Measurements from ENCODE around the gene SLC9B1.
A peak's percentile ranks its signal among the peaks of the same experiment; 100 is the strongest.

SLC9B1 gene

DNA sequence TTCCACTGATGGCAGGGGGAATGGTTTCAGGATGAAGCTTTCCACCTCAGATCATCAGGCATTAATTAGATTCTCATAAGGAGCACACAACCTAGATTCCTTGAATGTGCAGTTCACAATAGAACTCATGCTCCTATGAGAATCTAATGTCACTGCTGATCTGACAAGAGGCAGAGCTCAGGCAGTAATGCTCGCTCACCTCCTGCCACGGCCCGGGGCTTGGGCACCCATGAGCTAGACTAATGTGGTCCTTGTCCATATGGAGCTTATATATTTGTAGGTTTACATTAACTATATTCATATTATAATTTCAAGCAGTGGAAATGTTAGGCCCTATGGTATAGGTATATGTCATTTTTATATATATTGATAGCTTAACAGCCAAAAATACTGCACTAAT, 32.6 kb upstream of the SLC9B1 start:
- no peaks in the 10 kb centered on the region; the same call in 1 of the 2 replicates for H3K4me1 ChIP-seq
- peaks cover 20% of the 10 kb centered on the region; the same call in 1 of the 2 replicates for H3K36me3 ChIP-seq
- no peaks in the 10 kb centered on the region for H3K9me3 ChIP-seq
- no peaks in the 10 kb centered on the region for H3K27me3 ChIP-seq
- H3K4me3 ChIP-seq (ENCODE audit: low read depth, low read length), result no peak overlapping the region
- TF ChIP-seq, protein P1, sequence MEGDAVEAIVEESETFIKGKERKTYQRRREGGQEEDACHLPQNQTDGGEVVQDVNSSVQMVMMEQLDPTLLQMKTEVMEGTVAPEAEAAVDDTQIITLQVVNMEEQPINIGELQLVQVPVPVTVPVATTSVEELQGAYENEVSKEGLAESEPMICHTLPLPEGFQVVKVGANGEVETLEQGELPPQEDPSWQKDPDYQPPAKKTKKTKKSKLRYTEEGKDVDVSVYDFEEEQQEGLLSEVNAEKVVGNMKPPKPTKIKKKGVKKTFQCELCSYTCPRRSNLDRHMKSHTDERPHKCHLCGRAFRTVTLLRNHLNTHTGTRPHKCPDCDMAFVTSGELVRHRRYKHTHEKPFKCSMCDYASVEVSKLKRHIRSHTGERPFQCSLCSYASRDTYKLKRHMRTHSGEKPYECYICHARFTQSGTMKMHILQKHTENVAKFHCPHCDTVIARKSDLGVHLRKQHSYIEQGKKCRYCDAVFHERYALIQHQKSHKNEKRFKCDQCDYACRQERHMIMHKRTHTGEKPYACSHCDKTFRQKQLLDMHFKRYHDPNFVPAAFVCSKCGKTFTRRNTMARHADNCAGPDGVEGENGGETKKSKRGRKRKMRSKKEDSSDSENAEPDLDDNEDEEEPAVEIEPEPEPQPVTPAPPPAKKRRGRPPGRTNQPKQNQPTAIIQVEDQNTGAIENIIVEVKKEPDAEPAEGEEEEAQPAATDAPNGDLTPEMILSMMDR (IDR thresholded peaks at IDR 0.05; ENCODE audit: low read depth, low read length), result no peak
- no peak for DNase-seq

DNA sequence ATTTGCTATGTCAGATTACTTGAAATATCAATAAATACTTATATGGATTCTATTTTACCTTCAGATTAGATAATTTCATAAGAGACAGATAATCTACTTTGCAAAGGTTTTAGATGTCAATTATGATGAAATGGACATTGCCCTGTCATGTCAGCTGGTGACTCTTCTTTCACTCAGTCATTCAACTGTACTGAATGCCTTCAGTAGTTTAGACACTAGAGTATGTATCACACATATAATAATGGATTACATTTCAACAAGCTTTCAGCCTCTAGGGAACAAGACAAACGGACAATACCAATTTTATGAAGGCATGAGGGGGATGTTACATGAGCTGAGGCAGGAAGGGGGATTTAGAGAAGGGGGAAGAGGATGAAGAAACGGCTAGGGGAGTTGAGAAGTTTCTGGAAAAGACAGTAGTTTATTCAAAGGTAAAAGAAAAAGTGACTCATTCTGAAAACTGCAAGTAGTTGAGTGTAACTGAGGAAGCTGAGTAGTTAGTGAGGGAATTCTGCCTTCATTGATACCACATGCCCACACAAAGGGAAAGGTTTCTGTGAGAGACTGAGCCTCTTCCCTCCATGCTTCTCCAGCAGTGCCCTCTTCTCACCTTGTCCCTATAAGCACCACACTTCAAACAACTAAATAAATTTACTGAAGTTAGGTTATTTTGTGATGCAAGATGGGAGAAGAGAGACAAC, 31.4 kb upstream of the SLC9B1 start:
- no peaks in the 10 kb centered on the region; the same call in 1 of the 2 replicates for H3K4me1 ChIP-seq
- H3K27me3 ChIP-seq, result no peaks in the 10 kb centered on the region
- no peak for DNase-seq
- TF ChIP-seq, protein P1 (IDR thresholded peaks at IDR 0.05; ENCODE audit: low read depth, low read length), result no peak
- no peaks in the 10 kb centered on the region for H3K9me3 ChIP-seq
- H3K36me3 ChIP-seq, result peaks cover 14% of the 10 kb centered on the region; the same call in 1 of the 2 replicates
- no peak overlapping the region for H3K4me3 ChIP-seq (ENCODE audit: low read depth, low read length)

DNA sequence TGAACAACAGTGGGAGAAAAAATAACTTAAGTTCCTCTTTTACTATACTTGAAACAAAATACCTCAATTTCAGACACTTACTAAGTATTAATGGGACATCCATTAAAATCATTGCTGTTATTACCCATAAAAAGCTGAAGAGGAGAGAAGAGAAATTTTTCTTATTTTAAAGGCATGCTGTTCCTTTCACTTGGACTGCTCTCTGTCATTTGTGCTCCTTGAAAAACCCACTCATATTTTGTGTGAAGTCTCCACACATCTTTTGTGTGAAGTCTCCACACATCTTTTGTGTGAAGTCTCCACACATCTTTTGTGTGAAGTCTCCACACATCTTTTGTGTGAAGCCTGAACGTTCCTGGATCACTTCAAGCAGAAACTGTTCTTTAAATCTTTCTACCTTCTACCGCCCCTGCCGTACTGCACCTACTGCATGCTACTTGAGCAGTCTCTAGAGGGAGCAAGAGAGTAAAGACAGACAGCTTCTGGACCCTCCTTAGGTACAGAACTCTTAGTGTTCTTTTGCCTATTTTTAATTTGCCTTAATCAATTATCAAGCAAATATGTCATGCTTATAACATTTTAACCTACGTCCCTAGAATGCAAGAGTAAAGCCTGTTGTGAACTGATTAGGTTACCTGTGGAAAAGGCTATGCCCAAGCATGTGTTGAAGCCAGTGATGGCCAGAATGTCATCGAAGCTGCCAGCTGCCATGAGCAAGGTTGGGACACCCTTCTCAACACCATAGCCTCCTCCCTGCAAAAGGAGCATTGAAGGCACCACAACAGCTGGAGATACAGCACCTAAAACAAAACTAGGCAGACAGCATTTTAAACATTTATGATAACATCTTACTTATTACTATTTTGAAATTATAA, 27.1 kb upstream of the SLC9B1 start:
- DNase-seq, result peak; percentile 16
- H3K27me3 ChIP-seq, result no peaks in the 10 kb centered on the region
- no peaks in the 10 kb centered on the region for H3K4me1 ChIP-seq
- H3K36me3 ChIP-seq, result peaks cover 22% of the 10 kb centered on the region
- no peaks in the 10 kb centered on the region for H3K9me3 ChIP-seq
- TF ChIP-seq, protein P1 (IDR thresholded peaks at IDR 0.05; ENCODE audit: low read depth, low read length), result peak; percentile 82
- H3K4me3 ChIP-seq (ENCODE audit: low read depth, low read length), result no peak overlapping the region

DNA sequence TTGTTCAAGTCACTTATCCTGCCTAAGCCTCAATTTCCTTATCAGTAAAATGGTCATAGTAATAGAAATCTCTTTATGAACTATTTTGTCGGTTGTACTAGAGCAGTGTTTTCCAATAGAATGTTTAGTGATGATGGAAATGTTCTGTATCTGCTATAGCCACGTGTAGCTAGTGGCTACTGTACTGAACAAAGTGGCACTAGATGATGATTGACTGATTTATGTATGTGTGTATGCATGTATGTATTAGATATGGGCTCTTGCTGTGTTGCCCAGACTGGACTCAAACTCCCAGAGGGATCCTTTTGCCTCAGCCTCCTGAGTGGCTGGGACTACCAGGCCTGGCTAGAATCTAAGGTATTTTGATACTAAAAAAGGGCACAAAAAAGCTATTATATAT, 24.7 kb upstream of the SLC9B1 start:
- Histone ChIP-seq H3K4me1 (no peaks in the 10 kb centered on the region), H3K27me3 (no peaks in the 10 kb centered on the region), H3K36me3 (peaks cover 18% of the 10 kb centered on the region), H3K9me3 (no peaks in the 10 kb centered on the region), H3K4me3 (ENCODE audit: low read depth, low read length) (no peak overlapping the region)
- TF ChIP-seq, protein P1 (IDR thresholded peaks at IDR 0.05; ENCODE audit: low read depth, low read length), result no peak
- no peak for DNase-seq

DNA sequence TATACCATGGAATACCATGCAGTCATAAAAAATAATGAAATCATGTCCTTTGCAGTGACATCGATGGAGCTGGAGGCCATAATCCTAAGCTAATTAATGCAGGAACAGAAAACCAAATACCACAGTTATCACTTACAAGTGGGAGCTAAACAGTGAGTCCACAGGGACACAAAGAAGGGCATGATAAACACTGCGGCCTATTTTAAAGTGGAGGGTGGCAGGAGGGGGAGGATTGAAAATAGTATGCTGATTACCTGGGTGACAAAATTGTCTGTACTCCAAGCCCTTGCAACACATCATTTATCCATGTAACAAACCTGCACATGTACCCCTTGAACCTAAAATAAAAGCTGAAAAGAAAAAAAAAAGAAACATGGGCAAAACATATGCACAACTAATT, 16.7 kb upstream of the SLC9B1 start:
- Histone ChIP-seq H3K4me1 (no peaks in the 10 kb centered on the region), H3K36me3 (0 out of 2 replicates have a peak, but pooled peaks cover 3% of the 10 kb centered on the region), H3K9me3 (no peaks in the 10 kb centered on the region), H3K27me3 (no peaks in the 10 kb centered on the region), H3K4me3 (ENCODE audit: low read depth, low read length) (no peak overlapping the region)
- TF ChIP-seq, protein P1 (IDR thresholded peaks at IDR 0.05; ENCODE audit: low read depth, low read length), result no peak
- DNase-seq, result no peak

All from BE2C (cell line).